ENCODE data around the gene HNRNPUL1. TPM values are rescaled to one million over a fixed set of nuclear protein-coding genes. Genes with fewer than 3 reads are reported as not detected.

HNRNPUL1 gene
- total and polyA plus RNA-seq, 10 of the 15 experiments (the other 5 are each of a cell fraction or from before 2014, with no cell fraction given): 11.1 to 276 (median 117) TPM

DNA sequence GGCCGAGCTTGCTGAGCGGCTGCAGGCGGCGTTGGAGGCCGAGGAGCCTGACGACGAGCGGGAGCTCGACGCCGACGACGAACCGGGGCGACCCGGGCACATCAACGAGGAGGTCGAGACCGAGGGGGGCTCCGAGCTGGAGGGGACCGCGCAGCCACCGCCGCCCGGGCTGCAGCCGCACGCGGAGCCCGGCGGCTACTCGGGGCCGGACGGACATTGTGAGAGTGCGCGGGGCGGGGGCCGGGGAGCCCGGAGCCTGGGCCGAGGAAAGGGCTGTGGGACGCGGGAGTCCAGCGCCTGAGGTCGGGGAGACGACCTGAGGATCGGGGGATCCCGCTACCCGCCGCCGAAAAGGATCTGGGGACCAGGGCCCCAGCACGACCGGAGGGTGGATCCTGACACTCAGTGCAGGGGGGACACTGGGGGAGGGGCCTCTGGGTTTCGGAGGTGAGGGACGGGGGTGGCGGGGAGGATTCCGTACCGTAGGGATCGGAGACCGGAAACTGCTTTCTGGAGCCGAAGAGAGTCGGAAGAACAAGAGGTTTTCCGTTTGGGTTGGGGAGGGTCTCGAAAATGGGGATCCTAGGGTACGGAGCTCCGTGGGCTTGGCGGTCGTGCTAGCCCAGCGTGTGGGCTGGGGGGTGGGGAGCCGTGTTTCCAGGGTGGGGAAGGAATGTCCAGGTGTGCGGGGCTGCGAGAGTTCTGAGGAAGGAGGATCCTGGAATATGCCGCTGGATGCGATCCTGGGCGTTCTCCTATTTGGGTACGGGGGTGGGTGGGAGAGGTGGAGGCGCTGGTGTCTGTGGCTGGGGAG is 616 bp downstream of the HNRNPUL1 start (continued):
- TF ChIP-seq, protein P1, sequence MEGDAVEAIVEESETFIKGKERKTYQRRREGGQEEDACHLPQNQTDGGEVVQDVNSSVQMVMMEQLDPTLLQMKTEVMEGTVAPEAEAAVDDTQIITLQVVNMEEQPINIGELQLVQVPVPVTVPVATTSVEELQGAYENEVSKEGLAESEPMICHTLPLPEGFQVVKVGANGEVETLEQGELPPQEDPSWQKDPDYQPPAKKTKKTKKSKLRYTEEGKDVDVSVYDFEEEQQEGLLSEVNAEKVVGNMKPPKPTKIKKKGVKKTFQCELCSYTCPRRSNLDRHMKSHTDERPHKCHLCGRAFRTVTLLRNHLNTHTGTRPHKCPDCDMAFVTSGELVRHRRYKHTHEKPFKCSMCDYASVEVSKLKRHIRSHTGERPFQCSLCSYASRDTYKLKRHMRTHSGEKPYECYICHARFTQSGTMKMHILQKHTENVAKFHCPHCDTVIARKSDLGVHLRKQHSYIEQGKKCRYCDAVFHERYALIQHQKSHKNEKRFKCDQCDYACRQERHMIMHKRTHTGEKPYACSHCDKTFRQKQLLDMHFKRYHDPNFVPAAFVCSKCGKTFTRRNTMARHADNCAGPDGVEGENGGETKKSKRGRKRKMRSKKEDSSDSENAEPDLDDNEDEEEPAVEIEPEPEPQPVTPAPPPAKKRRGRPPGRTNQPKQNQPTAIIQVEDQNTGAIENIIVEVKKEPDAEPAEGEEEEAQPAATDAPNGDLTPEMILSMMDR (IDR thresholded peaks at IDR 0.05 in 2 of 3, conservative IDR thresholded peaks at IDR 0.05 in 1 of 3; ENCODE audit: control insufficient read depth in 2 of 3, extremely low read depth in 1 of 3, insufficient read depth in 1 of 3, low read depth in 3 of 3, low read length in 3 of 3): no peak
- TF ChIP-seq KDM1A (IDR thresholded peaks at IDR 0.05; ENCODE audit: borderline replicate concordance) (no peak), CBX5 (IDR thresholded peaks at IDR 0.05; ENCODE audit: low read depth) (no peak), MTA3 (IDR thresholded peaks at IDR 0.05; ENCODE audit: borderline replicate concordance, low read length) (no peak; the same call in 1 of the 2 replicates), NFYB (IDR thresholded peaks at IDR 0.05; ENCODE audit: insufficient read depth, low read depth, low read length) (no peak), IRF4 (IDR thresholded peaks at IDR 0.05; ENCODE audit: low read depth, low read length) (no peak)
- TF ChIP-seq, protein P2, sequence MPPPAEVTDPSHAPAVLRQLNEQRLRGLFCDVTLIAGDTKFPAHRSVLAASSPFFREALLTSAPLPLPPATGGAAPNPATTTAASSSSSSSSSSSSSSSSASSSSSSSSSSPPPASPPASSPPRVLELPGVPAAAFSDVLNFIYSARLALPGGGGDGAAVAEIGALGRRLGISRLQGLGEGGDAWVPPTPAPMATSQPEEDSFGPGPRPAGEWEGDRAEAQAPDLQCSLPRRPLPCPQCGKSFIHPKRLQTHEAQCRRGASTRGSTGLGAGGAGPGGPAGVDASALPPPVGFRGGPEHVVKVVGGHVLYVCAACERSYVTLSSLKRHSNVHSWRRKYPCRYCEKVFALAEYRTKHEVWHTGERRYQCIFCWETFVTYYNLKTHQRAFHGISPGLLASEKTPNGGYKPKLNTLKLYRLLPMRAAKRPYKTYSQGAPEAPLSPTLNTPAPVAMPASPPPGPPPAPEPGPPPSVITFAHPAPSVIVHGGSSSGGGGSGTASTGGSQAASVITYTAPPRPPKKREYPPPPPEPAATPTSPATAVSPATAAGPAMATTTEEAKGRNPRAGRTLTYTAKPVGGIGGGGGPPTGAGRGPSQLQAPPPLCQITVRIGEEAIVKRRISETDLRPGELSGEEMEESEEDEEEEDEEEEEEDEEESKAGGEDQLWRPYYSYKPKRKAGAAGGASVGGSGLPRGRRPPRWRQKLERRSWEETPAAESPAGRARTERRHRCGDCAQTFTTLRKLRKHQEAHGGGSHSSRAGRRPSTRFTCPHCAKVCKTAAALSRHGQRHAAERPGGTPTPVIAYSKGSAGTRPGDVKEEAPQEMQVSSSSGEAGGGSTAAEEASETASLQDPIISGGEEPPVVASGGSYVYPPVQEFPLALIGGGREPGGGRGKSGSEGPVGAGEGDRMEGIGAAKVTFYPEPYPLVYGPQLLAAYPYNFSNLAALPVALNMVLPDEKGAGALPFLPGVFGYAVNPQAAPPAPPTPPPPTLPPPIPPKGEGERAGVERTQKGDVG (CRISPR knock-in tag; IDR thresholded peaks at IDR 0.05): no peak
